ENCODE results near the gene SRGAP3.
A peak's percentile ranks its signal among the peaks of the same experiment; 100 is the strongest.

Gene SRGAP3

DNA sequence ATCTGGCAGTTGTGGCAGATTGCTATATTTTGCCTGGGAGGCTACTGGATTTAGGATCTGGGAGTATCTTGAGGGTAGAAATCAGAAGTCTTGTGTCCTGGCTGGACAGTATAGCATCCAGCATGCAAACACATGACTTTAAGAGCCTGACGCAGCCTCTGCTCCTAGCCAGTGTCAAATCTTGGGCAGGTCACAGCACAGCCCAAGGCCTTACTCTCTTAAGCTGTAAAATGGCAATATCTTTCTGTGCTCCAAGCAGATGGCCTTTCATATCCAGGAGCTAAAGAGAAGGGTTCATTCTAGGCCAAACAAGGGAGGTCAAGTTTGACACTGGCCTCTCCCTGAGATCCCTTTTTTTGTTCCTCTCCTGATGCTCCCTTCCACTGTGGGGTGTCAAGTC is 266.4 kb downstream of the SRGAP3 start:
- DNase-seq, result no peak

- DNase-seq, result peak; percentile 79
Measured at GRCh38 chr3:8982509-8982908, 266.9 kb downstream of the SRGAP3 start.

DNA sequence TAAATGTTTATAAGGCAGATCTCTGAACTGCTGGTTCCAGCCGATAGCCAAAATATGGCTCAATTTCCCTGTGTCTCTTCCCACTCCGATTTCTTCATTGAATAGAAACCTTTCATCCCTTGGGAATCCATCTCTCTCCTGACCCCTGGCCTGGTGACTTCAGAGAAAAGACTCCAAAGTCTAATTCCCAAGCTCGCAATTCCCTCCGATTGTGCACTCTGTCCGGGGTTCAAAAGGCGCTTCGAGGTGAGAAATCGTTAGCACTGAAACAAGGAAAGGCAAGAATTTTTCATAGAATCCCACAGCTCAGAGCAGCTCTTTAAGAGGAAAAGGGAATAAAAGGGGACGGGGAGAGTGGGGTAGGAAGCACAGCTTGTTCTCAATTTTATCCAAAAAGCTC is 267.7 kb downstream of the SRGAP3 start:
- DNase-seq, result no peak

- DNase-seq, result no peak
Measured at GRCh38 chr3:8981296-8981695, 268.1 kb downstream of the SRGAP3 start.

DNA sequence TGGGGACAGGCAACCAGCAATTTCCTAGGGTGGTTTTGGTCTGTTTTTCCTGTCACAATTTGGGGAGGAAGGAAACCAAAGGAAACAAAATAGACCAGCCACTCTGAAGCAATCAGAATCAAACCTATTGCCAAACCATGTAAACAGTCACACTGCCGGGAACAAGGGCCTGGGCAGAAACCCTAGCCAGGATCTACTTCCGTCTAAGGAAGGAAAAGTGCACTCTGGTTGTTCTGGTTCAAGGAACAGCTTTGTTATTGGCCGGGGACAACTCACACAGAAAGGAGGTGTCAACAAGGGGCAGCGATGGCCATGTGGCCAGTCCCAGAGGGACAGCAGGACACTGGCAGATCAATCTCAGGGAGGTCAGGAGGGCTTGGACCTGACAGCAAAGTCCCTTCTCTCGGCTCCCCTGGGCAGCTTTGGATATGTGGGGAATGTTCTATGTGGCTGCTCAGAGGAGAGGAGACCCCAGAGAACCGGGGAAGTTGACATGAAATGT is 268.6 kb downstream of the SRGAP3 start:
- DNase-seq, result no peak

DNA sequence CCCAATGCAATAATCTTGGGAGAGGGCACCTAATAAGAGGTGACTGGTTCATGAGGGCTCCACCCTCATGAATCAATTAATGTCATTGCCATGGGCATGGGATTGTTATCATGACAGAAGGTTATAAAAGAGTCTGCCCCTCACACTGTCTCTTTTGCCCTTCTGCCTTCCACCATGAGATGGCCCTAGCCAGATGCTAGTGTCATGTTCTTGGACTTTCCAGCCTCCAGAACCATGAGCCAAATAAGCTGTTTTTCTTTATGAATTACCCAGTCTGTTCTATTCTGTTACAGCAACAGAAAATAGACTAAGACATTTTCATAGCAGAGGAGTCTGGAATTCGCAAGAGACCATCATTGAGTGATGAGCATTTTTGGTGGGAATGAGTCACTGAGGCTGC is 270.2 kb downstream of the SRGAP3 start:
- peak; percentile 25 for DNase-seq

DNA sequence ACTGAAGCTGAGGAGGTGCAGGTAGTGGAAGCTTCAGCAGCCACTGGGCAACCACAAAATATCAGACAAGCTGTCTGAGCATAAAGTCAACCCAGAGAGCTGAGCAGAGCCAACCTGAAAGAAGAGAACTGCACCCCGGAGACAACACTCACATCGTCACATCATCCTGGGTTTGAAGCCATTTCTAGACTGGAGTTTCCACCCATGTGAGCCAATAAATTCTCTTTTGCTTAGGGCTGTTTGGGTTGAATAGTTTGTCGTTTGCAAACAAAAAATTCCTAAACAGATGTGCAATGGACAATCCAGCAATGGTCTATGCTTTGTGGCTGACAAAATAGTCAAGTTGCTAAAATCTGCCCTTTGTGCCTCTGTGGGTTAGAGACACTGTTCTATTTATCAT is 270.9 kb downstream of the SRGAP3 start:
- DNase-seq, result no peak

GRCh38 chr3:8976540-8977182 is 272.8 kb downstream of the SRGAP3 start:
- DNase-seq, result no peak

DNA sequence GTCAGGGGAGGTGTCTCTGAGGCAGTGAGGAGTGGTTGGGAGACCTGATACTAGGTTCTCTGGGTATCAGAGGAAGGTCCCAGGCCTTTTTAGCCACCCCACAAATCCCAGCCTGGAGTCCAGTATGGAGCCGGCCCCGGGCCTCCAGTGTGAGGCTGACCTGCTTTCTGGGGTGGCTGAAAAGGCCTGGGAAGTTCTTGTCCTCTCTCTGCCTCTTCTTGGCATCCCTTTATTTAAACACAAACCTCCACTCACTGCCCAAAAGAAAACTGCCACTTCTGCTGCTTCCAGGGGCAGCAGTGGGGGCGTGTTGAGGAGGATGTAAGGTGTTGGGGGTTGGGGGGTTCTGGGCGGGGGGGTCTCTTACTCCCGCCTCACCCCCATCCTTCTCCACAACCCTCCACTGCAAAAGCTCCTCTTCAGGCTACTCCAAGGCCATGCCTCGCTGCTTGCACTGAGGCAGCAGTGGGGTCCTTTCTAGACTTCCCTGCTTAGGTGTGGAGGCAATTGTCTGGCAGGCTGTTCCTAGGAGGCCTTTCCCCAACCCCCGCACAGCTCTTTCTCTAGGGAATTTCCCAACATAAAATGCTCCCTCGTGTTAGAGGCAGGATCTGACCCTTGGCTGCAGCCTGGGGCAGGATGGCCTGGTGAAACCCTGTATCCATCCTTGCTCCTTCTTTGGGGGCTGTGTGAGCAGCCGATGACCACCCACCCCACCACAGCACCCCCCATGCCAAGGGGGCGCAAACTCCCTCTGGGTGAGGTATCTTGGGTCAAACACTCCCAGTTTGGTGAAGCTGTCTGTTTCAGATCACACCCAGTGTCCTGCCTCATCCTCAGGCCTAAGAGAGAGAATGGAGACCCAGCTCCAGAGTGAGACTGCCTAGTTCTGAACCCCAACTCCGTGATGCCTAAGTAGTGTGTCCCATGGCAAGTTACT is 274.1 kb downstream of the SRGAP3 start:
- DNase-seq, result no peak

DNA sequence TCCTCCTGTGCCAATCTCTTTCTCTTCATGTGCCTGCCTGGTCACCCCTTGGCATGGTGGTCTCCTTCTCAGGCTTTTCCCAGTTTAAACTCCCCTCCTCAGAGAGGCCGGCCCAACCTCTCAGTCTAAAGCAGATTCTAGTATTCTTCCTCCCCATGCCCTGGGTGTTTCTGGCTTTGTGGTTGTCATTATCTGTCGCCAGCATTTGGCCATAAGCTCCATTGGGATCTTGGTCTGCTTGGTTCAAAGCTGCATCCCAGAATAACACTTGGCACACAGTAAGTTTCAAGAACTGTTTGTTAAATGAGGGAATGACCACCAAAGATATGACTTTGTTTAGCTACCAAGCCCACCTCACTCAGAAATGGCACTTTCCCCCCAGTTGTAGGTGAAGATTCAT is 275.0 kb downstream of the SRGAP3 start:
- DNase-seq, result no peak

DNA sequence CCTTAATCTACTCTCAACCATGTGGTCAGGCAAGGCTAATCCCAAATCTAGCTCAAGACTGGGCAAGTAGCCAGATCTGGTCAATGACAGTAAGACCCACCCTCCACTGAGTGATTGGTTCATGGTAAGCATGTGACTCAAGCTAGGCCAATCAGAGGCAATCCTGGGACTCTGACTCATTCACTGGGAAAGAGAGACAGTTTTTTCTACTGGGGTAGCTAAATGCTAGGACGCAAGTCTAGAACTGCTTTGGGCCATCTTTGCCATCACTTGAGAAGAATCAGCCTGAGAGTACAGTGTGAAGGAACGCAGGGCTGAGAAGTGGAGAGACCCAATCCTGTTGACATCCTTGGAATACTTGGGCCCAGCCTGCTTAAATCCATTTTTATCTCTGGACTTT is 276.8 kb downstream of the SRGAP3 start:
- peak; percentile 44 for DNase-seq

- peak; percentile 59 for DNase-seq
Measured at GRCh38 chr3:8970971-8971589, 278.4 kb downstream of the SRGAP3 start.

- DNase-seq, result no peak
Measured at GRCh38 chr3:8969241-8969640, 280.2 kb downstream of the SRGAP3 start.

GRCh38 chr3:8968375-8968882 is 281.0 kb downstream of the SRGAP3 start:
- DNase-seq, result no peak

GRCh38 chr3:8967553-8967952 is 281.9 kb downstream of the SRGAP3 start:
- DNase-seq, result no peak

- no peak for DNase-seq
Measured at GRCh38 chr3:8966820-8967348, 282.6 kb downstream of the SRGAP3 start.

DNA sequence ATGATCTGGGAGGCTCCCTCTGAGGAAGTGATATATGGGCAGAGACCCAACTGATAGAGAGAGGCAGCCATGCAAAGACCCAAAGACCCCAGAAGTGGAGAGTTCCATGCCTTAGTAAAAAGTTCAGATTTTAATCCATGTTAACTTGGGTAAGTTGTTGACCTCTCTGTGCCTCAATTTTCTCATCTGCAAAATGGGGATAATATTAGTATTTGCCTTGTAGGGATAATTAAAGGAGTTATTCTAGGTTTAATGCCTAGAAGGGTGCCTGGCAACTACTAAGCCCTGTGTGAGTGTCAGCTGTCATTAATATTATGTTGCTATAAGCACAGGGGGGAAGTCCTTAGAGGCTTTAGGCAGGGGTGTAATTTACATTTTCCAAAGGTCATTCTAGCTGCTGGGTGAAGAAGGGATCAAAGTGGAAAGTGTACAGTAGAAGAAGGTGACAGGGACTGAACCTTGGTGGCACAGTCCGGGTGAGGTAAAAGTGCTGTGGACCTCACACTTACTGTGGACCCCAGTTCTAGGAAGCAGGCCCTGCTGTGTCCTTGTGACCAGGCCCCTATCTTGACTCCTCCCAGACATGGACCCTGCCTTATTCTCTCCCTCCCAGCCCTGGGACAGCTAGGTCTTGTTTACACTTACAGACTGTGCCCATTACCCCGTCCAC is 283.2 kb downstream of the SRGAP3 start:
- no peak for DNase-seq

DNA sequence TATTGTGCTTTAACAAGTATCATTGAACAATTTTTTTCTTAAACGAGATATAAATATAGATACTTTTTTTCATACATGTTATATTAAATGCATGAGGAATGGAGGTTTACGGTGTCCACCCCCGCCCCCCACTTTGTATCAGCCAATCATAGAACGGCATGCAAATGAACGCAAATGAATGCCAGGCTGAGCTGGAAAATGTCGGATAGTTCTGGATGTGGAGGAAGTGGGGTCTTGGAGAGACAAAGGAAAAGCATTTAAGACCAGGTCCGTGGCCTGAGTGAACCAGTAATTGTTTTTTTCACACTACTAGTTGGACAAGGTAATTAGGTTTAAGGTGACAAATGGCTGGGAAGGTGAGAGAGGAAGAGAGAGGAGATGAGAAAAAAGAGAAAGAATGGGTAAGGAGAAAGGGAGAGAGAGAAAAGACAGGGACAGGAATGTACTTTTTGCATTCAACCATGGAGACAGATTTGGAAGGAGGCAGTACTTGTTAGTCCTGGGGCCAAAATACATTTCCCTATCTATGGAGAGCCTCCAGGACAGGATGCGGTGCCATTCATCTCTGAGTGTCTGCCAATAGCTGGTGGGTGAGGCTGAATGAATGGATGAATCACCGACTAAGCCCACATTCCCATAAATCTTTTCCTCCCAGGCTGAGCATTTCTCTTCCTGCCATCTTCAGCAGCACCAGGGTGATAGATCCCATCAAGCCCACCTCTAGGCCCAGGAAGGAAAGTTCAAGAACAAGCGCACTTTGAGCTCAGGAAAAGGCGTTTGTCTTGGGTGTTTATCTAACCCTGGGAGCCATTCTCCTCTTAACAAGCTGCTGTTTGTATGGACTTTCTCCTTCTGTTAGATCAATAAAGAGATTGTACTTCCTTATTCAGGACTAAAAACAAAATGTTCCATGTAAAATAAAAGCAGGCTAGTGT is 284.7 kb downstream of the SRGAP3 start:
- peak; percentile 80 for DNase-seq

DNA sequence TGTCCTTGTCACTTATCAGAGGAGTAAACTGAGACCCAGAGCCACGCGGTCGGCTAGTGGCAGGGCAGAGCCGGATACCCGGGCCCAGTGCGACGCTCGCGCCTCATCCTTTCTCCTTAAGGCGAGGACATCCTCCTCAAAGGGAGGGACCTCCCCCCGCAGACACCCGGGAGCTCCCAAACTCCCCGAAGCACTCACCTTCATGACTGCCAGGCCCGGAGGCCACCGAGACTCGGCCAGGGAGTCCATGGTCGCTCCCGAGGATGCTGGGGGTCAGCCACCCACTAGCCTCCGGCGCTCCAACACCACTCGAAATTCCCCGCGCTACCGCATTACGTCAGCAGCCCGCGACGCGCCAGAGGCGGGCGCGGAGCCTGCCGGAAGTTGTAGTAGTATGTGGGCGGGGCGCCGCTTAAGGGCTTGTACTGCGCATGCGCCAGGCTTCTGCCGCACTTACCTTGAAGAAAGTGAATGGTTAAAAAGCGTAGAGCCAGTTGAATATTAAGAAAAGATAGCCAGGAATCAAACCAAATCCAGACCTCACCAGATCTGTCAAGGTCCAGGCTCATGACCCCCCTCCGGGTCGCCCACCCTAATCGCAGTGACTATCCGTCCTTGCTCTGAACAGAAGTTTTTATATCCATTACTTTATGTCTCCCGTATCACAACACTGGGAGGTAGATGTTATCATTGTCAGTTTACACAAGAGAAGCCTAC is 286.2 kb downstream of the SRGAP3 start, which contains the start of gene RAD18:
Gene RAD18, minus strand, starts transcription at position 336 of the 717 bp plus-strand sequence. Its CDS starts 87 bp downstream, at position 249.
- peak; percentile 92 for DNase-seq

GRCh38 chr3:8962226-8962861 is 287.1 kb downstream of the SRGAP3 start:
- DNase-seq, result no peak

All from fibroblast of skin of abdomen (primary cell).